ENCODE data around the gene OARD1. TPM values are rescaled to one million over a fixed set of nuclear protein-coding genes. Genes with fewer than 3 reads are reported as not detected.
A peak's percentile ranks its signal among the peaks of the same experiment; 100 is the strongest.

OARD1 gene
- total and polyA plus RNA-seq, 10 of the 15 experiments (the other 5 are each of a cell fraction or from before 2014, with no cell fraction given) = 19.0 to 63.5 (median 43.6) TPM

DNA sequence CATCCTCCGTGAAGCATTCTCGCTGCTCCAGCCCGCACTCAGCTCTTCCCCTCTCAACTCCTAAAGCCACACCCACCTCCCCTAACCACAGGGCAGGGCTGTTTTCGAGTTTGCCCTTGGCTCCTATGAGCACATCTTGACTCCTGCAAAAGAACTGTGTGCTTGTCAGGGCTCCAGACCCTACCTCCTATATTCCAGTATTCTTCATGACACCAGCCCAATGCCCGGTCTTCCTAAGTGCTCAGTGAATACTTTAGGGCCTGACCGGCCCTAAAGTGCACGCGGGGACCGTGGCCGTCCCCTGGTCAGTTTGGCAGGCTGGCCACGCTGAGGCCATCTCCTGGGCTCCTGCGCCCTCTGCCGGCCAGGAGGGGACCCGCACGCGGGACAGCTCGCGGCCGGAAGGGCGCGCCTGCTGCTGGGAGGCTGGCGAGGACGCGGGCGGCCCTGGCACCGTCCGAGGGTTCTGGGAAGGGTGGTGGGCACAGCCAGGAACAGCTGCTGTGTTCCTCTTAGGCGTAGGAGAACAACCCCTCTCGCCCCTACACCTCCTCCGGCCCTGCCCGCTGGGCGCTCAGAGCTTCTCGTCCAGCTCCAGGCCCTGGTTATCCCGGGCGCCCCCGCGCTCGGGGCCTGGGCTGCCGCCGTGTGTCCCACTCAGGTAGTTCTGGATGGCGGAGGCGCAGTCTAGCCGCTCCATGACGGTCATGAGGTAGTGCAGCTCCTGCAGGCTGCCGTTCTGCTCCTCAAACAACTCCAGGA lies 44.2 kb downstream of the OARD1 start (continued):
- TF ChIP-seq, protein P1, sequence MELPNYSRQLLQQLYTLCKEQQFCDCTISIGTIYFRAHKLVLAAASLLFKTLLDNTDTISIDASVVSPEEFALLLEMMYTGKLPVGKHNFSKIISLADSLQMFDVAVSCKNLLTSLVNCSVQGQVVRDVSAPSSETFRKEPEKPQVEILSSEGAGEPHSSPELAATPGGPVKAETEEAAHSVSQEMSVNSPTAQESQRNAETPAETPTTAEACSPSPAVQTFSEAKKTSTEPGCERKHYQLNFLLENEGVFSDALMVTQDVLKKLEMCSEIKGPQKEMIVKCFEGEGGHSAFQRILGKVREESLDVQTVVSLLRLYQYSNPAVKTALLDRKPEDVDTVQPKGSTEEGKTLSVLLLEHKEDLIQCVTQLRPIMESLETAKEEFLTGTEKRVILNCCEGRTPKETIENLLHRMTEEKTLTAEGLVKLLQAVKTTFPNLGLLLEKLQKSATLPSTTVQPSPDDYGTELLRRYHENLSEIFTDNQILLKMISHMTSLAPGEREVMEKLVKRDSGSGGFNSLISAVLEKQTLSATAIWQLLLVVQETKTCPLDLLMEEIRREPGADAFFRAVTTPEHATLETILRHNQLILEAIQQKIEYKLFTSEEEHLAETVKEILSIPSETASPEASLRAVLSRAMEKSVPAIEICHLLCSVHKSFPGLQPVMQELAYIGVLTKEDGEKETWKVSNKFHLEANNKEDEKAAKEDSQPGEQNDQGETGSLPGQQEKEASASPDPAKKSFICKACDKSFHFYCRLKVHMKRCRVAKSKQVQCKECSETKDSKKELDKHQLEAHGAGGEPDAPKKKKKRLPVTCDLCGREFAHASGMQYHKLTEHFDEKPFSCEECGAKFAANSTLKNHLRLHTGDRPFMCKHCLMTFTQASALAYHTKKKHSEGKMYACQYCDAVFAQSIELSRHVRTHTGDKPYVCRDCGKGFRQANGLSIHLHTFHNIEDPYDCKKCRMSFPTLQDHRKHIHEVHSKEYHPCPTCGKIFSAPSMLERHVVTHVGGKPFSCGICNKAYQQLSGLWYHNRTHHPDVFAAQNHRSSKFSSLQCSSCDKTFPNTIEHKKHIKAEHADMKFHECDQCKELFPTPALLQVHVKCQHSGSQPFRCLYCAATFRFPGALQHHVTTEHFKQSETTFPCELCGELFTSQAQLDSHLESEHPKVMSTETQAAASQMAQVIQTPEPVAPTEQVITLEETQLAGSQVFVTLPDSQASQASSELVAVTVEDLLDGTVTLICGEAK (IDR thresholded peaks at IDR 0.05; ENCODE audit: borderline replicate concordance) = no peak
- TF ChIP-seq CREB1 (IDR thresholded peaks at IDR 0.05; ENCODE audit: low read depth) = no peak
- peak; percentile 57; the same call in 1 of the 2 replicates for TF ChIP-seq YY1 (IDR thresholded peaks at IDR 0.05; ENCODE audit: low read depth, low read length)
- no peak for TF ChIP-seq RELA (IDR thresholded peaks at IDR 0.05; ENCODE audit: borderline replicate concordance, partially characterized antibody)
- TF ChIP-seq, protein P2, sequence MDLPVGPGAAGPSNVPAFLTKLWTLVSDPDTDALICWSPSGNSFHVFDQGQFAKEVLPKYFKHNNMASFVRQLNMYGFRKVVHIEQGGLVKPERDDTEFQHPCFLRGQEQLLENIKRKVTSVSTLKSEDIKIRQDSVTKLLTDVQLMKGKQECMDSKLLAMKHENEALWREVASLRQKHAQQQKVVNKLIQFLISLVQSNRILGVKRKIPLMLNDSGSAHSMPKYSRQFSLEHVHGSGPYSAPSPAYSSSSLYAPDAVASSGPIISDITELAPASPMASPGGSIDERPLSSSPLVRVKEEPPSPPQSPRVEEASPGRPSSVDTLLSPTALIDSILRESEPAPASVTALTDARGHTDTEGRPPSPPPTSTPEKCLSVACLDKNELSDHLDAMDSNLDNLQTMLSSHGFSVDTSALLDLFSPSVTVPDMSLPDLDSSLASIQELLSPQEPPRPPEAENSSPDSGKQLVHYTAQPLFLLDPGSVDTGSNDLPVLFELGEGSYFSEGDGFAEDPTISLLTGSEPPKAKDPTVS (IDR thresholded peaks at IDR 0.05; ENCODE audit: low read depth, low read length) = no peak
- TF ChIP-seq EED (IDR thresholded peaks at IDR 0.05; ENCODE audit: low read depth) = peak; percentile 36; the same call in 1 of the 2 replicates
- no peak for TF ChIP-seq KAT2A (conservative IDR thresholded peaks at IDR 0.05; ENCODE audit: control insufficient read depth, low read depth, low read length)
- TF ChIP-seq NR2C1 (IDR thresholded peaks at IDR 0.05) = no peak
- no peak for TF ChIP-seq BRCA1 (IDR thresholded peaks at IDR 0.05; ENCODE audit: low read depth, low read length)
- no peak for TF ChIP-seq GABPA (IDR thresholded peaks at IDR 0.05; ENCODE audit: low read depth)
- peak; percentile 63 for TF ChIP-seq ELK1 (IDR thresholded peaks at IDR 0.05; ENCODE audit: low read depth, low read length)
- 0 out of 2 replicates have a peak, but pooled peaks have one; percentile 85 for TF ChIP-seq STAT1 (conservative IDR thresholded peaks at IDR 0.05)
- TF ChIP-seq PAX8 (IDR thresholded peaks at IDR 0.05) = no peak
- TF ChIP-seq NBN (IDR thresholded peaks at IDR 0.05) = no peak
- TF ChIP-seq SMC3 (IDR thresholded peaks at IDR 0.05; ENCODE audit: borderline replicate concordance, low read length) = peak; percentile 57
- no peak for TF ChIP-seq ESRRA (IDR thresholded peaks at IDR 0.05; ENCODE audit: low read length)
- no peak for TF ChIP-seq TARDBP (IDR thresholded peaks at IDR 0.05; ENCODE audit: borderline replicate concordance)
- no peak for TF ChIP-seq E4F1 (IDR thresholded peaks at IDR 0.05; ENCODE audit: borderline replicate concordance, partially characterized antibody)

Measured in GM12878 (cell line).